Superior temporal gyrus (tissue), 1 donor: ENCODE data around the gene PICALM.
"Not testable (repeated sequence)": the region's sequence is repeated elsewhere in the genome, so short reads cannot be mapped to it uniquely, and the experiment has no call there.

Source experiments
- DNase-seq: peaks from one replicate; pipeline ENCODE4 v3.0.0-alpha.2; 2016; ENCODE audit errors: extremely low spot score

PICALM gene

GRCh38 chr11:85977751-85978160, 91.1 kb downstream of the PICALM start:
- DNase-seq, result peak; percentile 78

- DNase-seq, result no peak
Observed at GRCh38 chr11:85976525-85976924, 92.4 kb downstream of the PICALM start.

- DNase-seq, result no peak
Observed at GRCh38 chr11:85974122-85974521, 94.8 kb downstream of the PICALM start.

GRCh38 chr11:85970593-85970992, 98.3 kb downstream of the PICALM start:
- no peak for DNase-seq

GRCh38 chr11:85967457-85967856, 101.4 kb downstream of the PICALM start:
- peak; percentile 78 for DNase-seq

GRCh38 chr11:85965202-85965601, 103.7 kb downstream of the PICALM start:
- DNase-seq, result no peak

GRCh38 chr11:85961930-85962363, 106.9 kb downstream of the PICALM start:
- no peak for DNase-seq

GRCh38 chr11:85961130-85961529, 107.8 kb downstream of the PICALM start:
- no peak for DNase-seq

- DNase-seq, result no peak
Observed at GRCh38 chr11:85960678-85961077, 108.2 kb downstream of the PICALM start.

- peak; percentile 38 for DNase-seq
Observed at GRCh38 chr11:85955531-85955930, 113.4 kb downstream of the PICALM start.

GRCh38 chr11:85953491-85954143, 115.3 kb downstream of the PICALM start:
- DNase-seq, result no peak

- not testable (repeated sequence) for DNase-seq
Observed at GRCh38 chr11:85952108-85952485, 116.8 kb downstream of the PICALM start.

- DNase-seq, result no peak
Observed at GRCh38 chr11:85951428-85952107, 117.3 kb downstream of the PICALM start.

GRCh38 chr11:85951049-85951405, 117.9 kb downstream of the PICALM start:
- DNase-seq, result no peak

GRCh38 chr11:85950317-85951048, 118.4 kb downstream of the PICALM start:
- DNase-seq, result peak; percentile 5

GRCh38 chr11:85949798-85950197, 119.1 kb downstream of the PICALM start:
- peak; percentile 5 for DNase-seq

GRCh38 chr11:85948884-85949283, 120.0 kb downstream of the PICALM start:
- peak; percentile 9 for DNase-seq

- DNase-seq, result peak; percentile 93
Observed at GRCh38 chr11:85947431-85948272, 121.2 kb downstream of the PICALM start.

GRCh38 chr11:85946221-85946620, 122.7 kb downstream of the PICALM start:
- peak; percentile 75 for DNase-seq

- DNase-seq, result peak; percentile 10
Observed at GRCh38 chr11:85945788-85946187, 123.1 kb downstream of the PICALM start.

GRCh38 chr11:85945296-85945695, 123.6 kb downstream of the PICALM start:
- peak; percentile 2 for DNase-seq
